Common myeloid progenitor, CD34-positive (primary cell): Measurements from ENCODE around the gene RBM12.
A peak's percentile ranks its signal among the peaks of the same experiment; 100 is the strongest.

Source experiments
- CTCF ChIA-PET: fragments of 350-600 bp; sonication (Branson Sonifier 250); formaldehyde crosslinking; loops from one replicate; lab custom pipeline; 2021; ENCODE audit warnings: antibody characterized with exemption; lab: Charles Lee
- POLR2A ChIA-PET: fragments of 350-600 bp; sonication (Branson Sonifier 250); formaldehyde crosslinking; loops from one replicate; lab custom pipeline; 2021; ENCODE audit warnings: antibody characterized with exemption; lab: Charles Lee
- DNase-seq, 3 donors: peaks; one replicate each; pipeline versions ENCODE4 v3.0.0 to v3.0.0-alpha.2; 2013
- H3K27ac ChIP-seq, 2 experiments: 1 replicate in 1 of 2; 2 replicates in 1 of 2; pipeline ENCODE4 v1.7.0; 2013; ENCODE audit warnings: inconsistent platforms in 2 of 2, low read length in 2 of 2, mild to moderate bottlenecking in 2 of 2, low read depth in 1 of 2, moderate library complexity in 1 of 2; ENCODE audit not compliant: severe bottlenecking in 2 of 2, insufficient read depth in 1 of 2, poor library complexity in 1 of 2
- H3K27me3 ChIP-seq, 5 experiments: replicated peaks in 2 of 5; 1 replicate in 3 of 5; 2 replicates in 2 of 5; pipeline versions ENCODE4 v1.6.1 to v1.7.0; 2013; ENCODE audit warnings: low read length in 4 of 5, mild to moderate bottlenecking in 2 of 5, moderate library complexity in 2 of 5, inconsistent platforms in 1 of 5; ENCODE audit not compliant: insufficient read depth in 5 of 5, control insufficient read depth in 4 of 5
- H3K36me3 ChIP-seq, 4 experiments: 1 replicate in 2 of 4; 2 replicates in 2 of 4; pipeline versions ENCODE4 v1.6.1 to v1.7.0; 2013; ENCODE audit warnings: low read length in 3 of 4, control low read depth in 1 of 4, mild to moderate bottlenecking in 1 of 4; ENCODE audit not compliant: control insufficient read depth in 4 of 4, insufficient read depth in 4 of 4
- H3K4me1 ChIP-seq, 4 experiments: 1 replicate in 3 of 4; 2 replicates in 1 of 4; pipeline versions ENCODE4 v1.6.1 to v1.7.1; 2013; ENCODE audit warnings: low read length in 3 of 4, mild to moderate bottlenecking in 3 of 4, control low read depth in 1 of 4, inconsistent platforms in 1 of 4, moderate library complexity in 1 of 4; ENCODE audit not compliant: control insufficient read depth in 4 of 4, insufficient read depth in 4 of 4; ENCODE audit errors: control extremely low read depth in 1 of 4
- H3K4me3 ChIP-seq, 7 experiments: 1 replicate in 4 of 7; 2 replicates in 3 of 7; pipeline versions ENCODE4 v1.5.1 to v1.7.0; 2013; ENCODE audit warnings: mild to moderate bottlenecking in 7 of 7, low read length in 6 of 7, moderate library complexity in 6 of 7, inconsistent platforms in 2 of 7, low read depth in 2 of 7, control low read depth in 1 of 7; ENCODE audit not compliant: insufficient read depth in 4 of 7, control insufficient read depth in 1 of 7; ENCODE audit errors: extremely low read depth in 1 of 7
- H3K9me3 ChIP-seq, 5 experiments: 1 replicate in 4 of 5; 2 replicates in 1 of 5; pipeline versions ENCODE4 v1.6.1 to v1.7.1; 2013; ENCODE audit warnings: low read length in 4 of 5, mild to moderate bottlenecking in 2 of 5, inconsistent platforms in 1 of 5, low read depth in 1 of 5, moderate library complexity in 1 of 5; ENCODE audit not compliant: control insufficient read depth in 4 of 5, insufficient read depth in 2 of 5; ENCODE audit errors: control extremely low read depth in 1 of 5
- WGBS: methylation state at CpG from one replicate; pipeline ENCODE4 v1.1.5; 2013; ENCODE audit not compliant: insufficient coverage; 5-methylcytosine and 5-hydroxymethylcytosine counted together

RBM12 gene

DNA sequence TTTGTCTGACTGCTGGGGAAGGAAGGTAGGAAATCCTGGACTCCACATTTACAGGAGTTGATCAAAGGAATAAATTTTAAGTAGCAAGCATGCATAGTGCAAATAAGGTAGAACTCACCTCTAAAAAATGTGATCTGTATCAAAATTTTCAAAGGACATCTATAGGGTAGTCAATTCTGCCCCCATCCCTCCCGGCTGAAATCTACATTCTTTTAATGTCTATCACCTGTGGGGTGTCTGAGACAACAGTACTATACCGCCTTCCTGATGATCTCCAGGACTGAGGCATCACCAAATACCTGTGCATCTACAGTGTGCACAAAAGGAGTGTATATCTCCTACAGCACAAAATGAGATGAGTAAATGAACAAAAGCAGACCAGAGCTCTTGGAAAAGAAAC is 19.9 kb downstream of the RBM12 start:
- DNase-seq, result no peak
- Histone ChIP-seq H3K27me3 (no peaks in the 10 kb centered on the region), H3K36me3 (peaks cover 0 to 29% (median 9%) of the 10 kb centered on the region in 4 experiments), H3K4me1 (peaks cover 0 to 9% (median 5%) of the 10 kb centered on the region in 4 experiments), H3K27ac (no peak overlapping the region), H3K4me3 (no peak overlapping the region), H3K9me3 (no peaks in the 10 kb centered on the region)
- POLR2A ChIA-PET, result no interaction called here
- CTCF ChIA-PET, result interaction anchor here (1.3 kb wide), 1 partner anchor 10 kb away, joined by 7 read pairs; no protein-coding TSS in a partner anchor
- WGBS, result 100% methylated on average over 1 of the region's 2 CpGs

DNA sequence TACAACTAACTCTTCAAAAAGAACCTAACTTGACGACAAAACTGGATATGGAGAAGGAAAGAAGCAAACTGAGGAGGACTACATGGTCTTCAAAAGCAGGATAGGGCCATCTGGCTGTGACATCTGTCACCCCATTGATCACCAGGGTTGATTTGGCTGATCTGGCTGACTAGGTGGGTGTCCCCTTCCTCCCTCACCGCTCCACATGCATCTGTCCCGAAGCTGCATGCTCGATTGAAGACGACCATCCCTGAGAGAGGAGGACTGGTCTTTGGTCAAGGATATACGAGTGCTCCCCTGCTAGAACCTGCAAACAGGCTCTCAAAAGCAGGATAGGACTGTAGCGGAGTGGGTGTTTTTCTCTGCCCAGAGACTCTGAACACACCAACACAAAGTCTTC is 21.7 kb downstream of the RBM12 start:
- 100% methylated on average over 5 of the region's 7 CpGs for WGBS
- POLR2A ChIA-PET, result no interaction called here

DNA sequence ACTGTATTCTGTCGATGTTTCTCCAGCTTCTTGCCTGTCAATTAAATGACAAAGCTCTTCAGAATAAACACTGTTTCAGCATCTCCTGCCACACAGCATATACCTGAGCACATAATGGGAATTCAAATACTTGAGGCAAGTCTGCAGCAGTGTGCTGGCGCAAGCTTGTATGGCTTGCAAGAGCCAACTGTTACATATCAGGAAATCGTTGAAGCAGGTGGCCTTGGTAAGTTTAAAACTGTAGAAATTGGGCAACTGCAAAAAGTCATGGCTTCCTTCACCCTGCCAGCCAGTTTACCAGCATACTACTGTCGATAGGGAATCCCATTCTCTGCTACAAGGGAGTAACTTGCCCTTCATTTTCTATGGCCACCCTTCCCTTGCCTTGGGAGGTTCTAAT is 23.0 kb downstream of the RBM12 start:
- peak in 1 of 3 donors; percentile 16 for DNase-seq
- no peaks in the 10 kb centered on the region for H3K9me3 ChIP-seq
- no peak overlapping the region for H3K27ac ChIP-seq
- 85% methylated on average over 3 of the region's 4 CpGs for whole genome bisulfite sequencing
- H3K4me3 ChIP-seq, result no peak overlapping the region
- POLR2A ChIA-PET, result no interaction called here
- H3K27me3 ChIP-seq, result no peaks in the 10 kb centered on the region
- CTCF ChIA-PET, result interaction anchor here (1.4 to 1.5 kb wide), 2 partner anchors 22 to 23 kb away, joined by 3 read pairs; no protein-coding TSS in a partner anchor
- peaks cover 0 to 29% (median 3%) of the 10 kb centered on the region in 4 experiments for H3K36me3 ChIP-seq
- H3K4me1 ChIP-seq, result peaks cover 0 to 9% (median 5%) of the 10 kb centered on the region in 4 experiments

More for the DNA sequence above, 21.7 kb downstream of the RBM12 start:
- CTCF ChIA-PET, result interaction anchor here (0.9 to 1.3 kb wide), 2 partner anchors 13 to 19 kb away, joined by 3 to 4 read pairs; no protein-coding TSS in a partner anchor
- Histone ChIP-seq H3K36me3 (peaks cover 0 to 29% (median 8%) of the 10 kb centered on the region in 4 experiments), H3K27me3 (no peaks in the 10 kb centered on the region), H3K4me1 (peaks cover 0 to 9% (median 5%) of the 10 kb centered on the region in 4 experiments), H3K27ac (no peak overlapping the region), H3K4me3 (no peak overlapping the region), H3K9me3 (no peaks in the 10 kb centered on the region)
- DNase-seq, result no peak

DNA sequence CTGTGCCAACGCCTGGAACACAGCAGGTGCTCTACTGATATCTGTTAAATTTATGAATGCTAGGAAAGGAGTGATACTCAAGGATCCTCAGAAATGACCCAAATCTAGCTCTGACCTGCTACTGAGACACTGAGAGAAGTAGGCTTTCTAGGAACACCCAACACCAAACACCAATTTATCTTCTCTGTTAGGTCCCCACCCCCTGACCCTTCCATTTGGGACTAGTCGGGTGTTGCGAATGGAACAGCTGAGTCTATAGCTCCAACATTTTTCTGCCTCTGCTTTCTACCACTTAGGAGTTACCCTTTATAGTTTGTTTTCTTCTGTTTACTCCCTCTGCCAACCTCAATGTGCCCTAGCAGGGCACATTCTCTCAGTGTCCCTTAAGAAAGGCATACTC is 24.0 kb downstream of the RBM12 start:
- H3K9me3 ChIP-seq, result no peaks in the 10 kb centered on the region
- no peak overlapping the region for H3K27ac ChIP-seq
- no peaks in the 10 kb centered on the region for H3K27me3 ChIP-seq
- H3K4me3 ChIP-seq, result no peak overlapping the region
- H3K4me1 ChIP-seq, result peaks cover 0 to 9% (median 5%) of the 10 kb centered on the region in 4 experiments
- peaks cover under 1 to 23% (median 3%) of the 10 kb centered on the region in 4 experiments for H3K36me3 ChIP-seq
- DNase-seq, result no peak
- POLR2A ChIA-PET, result no interaction called here
- WGBS, result 96% methylated on average over 3 of the region's 3 CpGs
- CTCF ChIA-PET, result no interaction called here

DNA sequence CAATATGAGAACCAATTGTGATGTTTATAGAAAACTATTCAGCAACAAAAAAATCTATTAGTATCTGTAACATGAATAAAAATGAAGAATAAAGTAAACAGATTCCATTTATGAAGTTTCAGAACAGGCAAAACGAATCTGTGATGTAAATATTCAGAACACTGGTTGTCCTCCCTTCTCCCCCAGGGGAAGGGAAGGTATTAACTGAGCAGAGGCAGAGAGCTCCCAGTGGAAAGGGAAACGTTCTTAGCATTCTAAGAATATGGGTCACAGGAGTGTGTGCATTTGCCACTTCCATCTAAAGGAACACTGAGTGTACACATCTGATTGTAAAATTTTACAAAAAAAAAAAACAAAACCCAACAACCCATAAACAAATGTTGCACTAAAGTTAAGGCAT is 25.9 kb downstream of the RBM12 start:
- 100% methylated on average over 1 of the region's 2 CpGs for WGBS
- H3K27ac ChIP-seq, result no peak overlapping the region
- H3K4me3 ChIP-seq, result no peak overlapping the region
- DNase-seq, result no peak
- CTCF ChIA-PET, result interaction anchor here (0.8 to 3.1 kb wide), 2 partner anchors 19 to 25 kb away, joined by 3 to 14 read pairs; no protein-coding TSS in a partner anchor
- no peaks in the 10 kb centered on the region for H3K9me3 ChIP-seq
- no peaks in the 10 kb centered on the region for H3K27me3 ChIP-seq
- peaks cover 0 to 7% (median 3%) of the 10 kb centered on the region in 4 experiments for H3K36me3 ChIP-seq
- H3K4me1 ChIP-seq, result peaks cover 0 to 7% (median 5%) of the 10 kb centered on the region in 4 experiments
- POLR2A ChIA-PET, result no interaction called here

DNA sequence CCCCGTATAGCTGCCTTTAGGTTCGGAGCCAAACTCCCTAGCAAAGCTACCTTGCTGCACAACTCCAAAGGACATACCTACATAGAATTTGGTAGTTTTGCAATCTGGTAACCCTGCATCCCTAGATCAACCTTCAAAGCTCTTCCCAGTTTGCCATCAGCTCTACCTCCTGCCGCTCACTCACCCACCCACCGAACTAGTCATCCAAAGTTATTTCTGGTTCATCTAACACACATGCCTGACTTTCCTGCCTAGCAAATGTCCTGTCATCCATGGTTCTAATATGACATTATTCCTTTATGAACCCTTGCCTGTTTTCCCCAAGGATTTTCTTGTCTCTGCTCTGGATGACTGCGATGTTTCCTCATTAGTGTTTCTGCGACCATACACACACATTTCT is 27.4 kb downstream of the RBM12 start:
- H3K27me3 ChIP-seq, result no peaks in the 10 kb centered on the region
- POLR2A ChIA-PET, result no interaction called here
- no peak overlapping the region for H3K4me3 ChIP-seq
- H3K27ac ChIP-seq, result no peak overlapping the region
- WGBS, result 99% methylated on average over 6 of the region's 6 CpGs
- H3K4me1 ChIP-seq, result peaks cover 0 to 7% (median 5%) of the 10 kb centered on the region in 4 experiments
- DNase-seq, result no peak
- peaks cover 4 to 11% (median 6%) of the 10 kb centered on the region in 4 experiments for H3K36me3 ChIP-seq
- H3K9me3 ChIP-seq, result no peaks in the 10 kb centered on the region
- CTCF ChIA-PET, result interaction anchor here (1.1 to 3.1 kb wide), 4 partner anchors 9 to 26 kb away, joined by 3 to 14 read pairs (median 4); no protein-coding TSS in a partner anchor

DNA sequence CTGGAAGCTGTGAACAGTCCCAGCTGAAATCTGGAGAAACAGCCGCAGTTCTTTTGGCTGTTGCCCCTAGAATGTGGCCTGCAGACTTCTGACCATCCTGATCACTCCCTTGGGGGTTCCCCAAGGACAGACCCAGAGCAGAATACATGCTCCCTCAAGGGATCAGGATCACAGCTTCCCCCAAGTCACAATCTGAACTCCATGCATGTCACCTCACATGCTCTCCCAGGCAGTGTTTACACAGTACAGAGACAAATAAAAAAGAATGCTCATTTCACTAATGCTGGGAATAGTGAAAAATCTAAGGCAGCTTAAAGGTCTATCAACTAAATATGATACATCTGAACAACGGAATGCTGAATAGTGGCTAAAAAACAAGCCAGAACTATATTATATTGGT is 28.6 kb downstream of the RBM12 start:
- no peak for DNase-seq
- Histone ChIP-seq H3K27ac (peak overlapping the region in 1 of 2 experiments; percentile 20), H3K36me3 (peaks cover 8 to 20% (median 18%) of the 10 kb centered on the region in 4 experiments), H3K27me3 (no peaks in the 10 kb centered on the region), H3K4me1 (peaks cover 0 to 4% (median 0%) of the 10 kb centered on the region in 4 experiments), H3K4me3 (no peak overlapping the region), H3K9me3 (no peaks in the 10 kb centered on the region)
- 88% methylated on average over 1 of the region's 2 CpGs for WGBS
- ChIA-PET POLR2A (no interaction called here), CTCF (interaction anchor here (1.0 to 3.1 kb wide), 5 partner anchors 8 to 57 kb away, joined by 3 to 14 read pairs (median 4); no protein-coding TSS in a partner anchor)
